Heart right ventricle (tissue), 16 donors: ENCODE measurements around the gene MXRA5. TPM values are rescaled to one million over a fixed set of nuclear protein-coding genes. Genes with fewer than 3 reads are reported as not detected.
"Not testable (repeated sequence)": the region's sequence is repeated elsewhere in the genome, so short reads cannot be mapped to it uniquely, and the experiment has no call there.

ENCODE experiments used
- ATAC-seq, 8 donors: fragments of 200-7000 bp; cut with Tn5 transposase; one replicate each; pipeline ENCODE4 v1.9.1; 2020; ENCODE audit warnings: mild to moderate bottlenecking in 8 of 8, moderate library complexity in 8 of 8, moderate number of reproducible peaks in 1 of 8
- DNase-seq, 2 donors: peaks; one replicate each; pipeline ENCODE4 v3.0.0-alpha.2; 2020
- H3K27ac ChIP-seq, 10 donors: fragments of 200-600 bp; sonication (generic) in 2 of 10; one replicate each; pipeline versions ENCODE4 v1.5.0 to v1.8.0; 2020 to 2022; ENCODE audit warnings: mild to moderate bottlenecking in 3 of 10
- H3K27me3 ChIP-seq, 7 donors: fragments of 200-600 bp; one replicate each; pipeline ENCODE4 v1.8.0; 2021 to 2022; ENCODE audit warnings: mild to moderate bottlenecking in 2 of 7
- H3K36me3 ChIP-seq, 9 donors: fragments of 200-600 bp; sonication (generic) in 1 of 9; one replicate each; pipeline versions ENCODE4 v1.5.0 to v1.8.0; 2020 to 2022; ENCODE audit warnings: mild to moderate bottlenecking in 2 of 9
- H3K4me1 ChIP-seq, 9 donors: fragments of 200-600 bp; sonication (generic) in 1 of 9; one replicate each; pipeline versions ENCODE4 v1.5.0 to v1.8.0; 2020 to 2022; ENCODE audit warnings: mild to moderate bottlenecking in 4 of 9
- H3K4me3 ChIP-seq, 10 donors: fragments of 200-600 bp; sonication (generic) in 2 of 10; one replicate each; pipeline versions ENCODE4 v1.5.0 to v1.8.0; 2020 to 2022; ENCODE audit warnings: mild to moderate bottlenecking in 7 of 10, moderate library complexity in 2 of 10
- H3K9me3 ChIP-seq, 11 donors: fragments of 200-600 bp in 10 of 11; sonication (generic) in 2 of 11; one replicate each; pipeline versions ENCODE4 v1.5.0 to v1.8.0; 2013 to 2022; ENCODE audit warnings: mild to moderate bottlenecking in 2 of 11, control low read depth in 1 of 11, moderate library complexity in 1 of 11
- whole genome bisulfite sequencing, 2 donors: extraction: QIAGEN DNeasy Blood & Tissue Kit; methylation state at CpG; one replicate each; pipeline ENCODE4 v1.1.7; 2013; ENCODE audit warnings: inconsistent platforms in 1 of 2; 5-methylcytosine and 5-hydroxymethylcytosine counted together
- intact Hi-C, 10 donors: fragments of 100-400 bp; cut with DNase I; formaldehyde crosslinking; loops; one replicate each; pipeline versions ENCODE4 v1.11.1 to v1.14.2; 2022
- polyA plus RNA-seq, 2 donors: library from polyadenylated mRNA; stranded (reverse); fragments of 200-250 nt; gene quantifications; one replicate each; pipeline ENCODE4 v1.2.3, GENCODE V29; 2013
- total RNA-seq, 10 donors: library from RNA; stranded (reverse); fragmentation: NEBNext Ultra II Directional in 3 of 10; extraction: Animal tissue kit (Norgen Biotek cat#: 25700) in 3 of 10; gene quantifications; one replicate each; pipeline versions ENCODE4 v1.2.1 to v1.2.4, GENCODE V29; 2021 to 2023
- TF ChIP-seq, protein P1 (sequence below), 9 donors: fragments of 200-600 bp; sonication (generic) in 2 of 9; IDR thresholded peaks; one replicate each; pipeline versions ENCODE4 v1.5.0 to v1.8.0; 2021 to 2022; ENCODE audit warnings: antibody characterized with exemption in 9 of 9, mild to moderate bottlenecking in 5 of 9, moderate library complexity in 1 of 9
- donor health status: Arrhythmogenic right ventricular cardiomyopathy.
- donor health status: ischemic (EF 13 %, LVEDD 7.1; RV severe dilation, severe dysfunction).
- donor health status: healthy with polysubstance abuse.
- donor health status: DM: no; HTN: yes; CAD: no.
- donor health status: DM: no; HTN: no; CAD: no.
- donor health status: ischemic (EF 25% LVEDD 6.9; RV normal size, moderate dysfunction).
- donor health status: ischemic (EF 25% LVEDD 5.7; RV mildly dilated, moderate dysfunction).
- donor health status: healthy.
- donor health status: DM: yes; HTN: yes; CAD: no.
- donor health status: Ischemic cardiomyopathy.
- donor health status: ischemic (EF 35%, LVEDD 5.7; RV mildly dilated, moderate dysfunction).
- donor health status: nonischemic (EF 11% LVEDD 7.7; RV severe dilation, severe dysfunction).
- donor health status: DM: yes; HTN: yes; CAD: no.
- donor health status: PGD.
- donor health status: ischemic (EF 29% LVEDD 5.4; RV normal size, mild dysfunction).
- donor health status: nonischemic (EF 23%, LVEDD 6.1; RV moderate dilation, normal function).

MXRA5 gene
- total and polyA plus RNA-seq, 12 donors, result 0.15 to 44.2 (median 9.8) TPM

DNA sequence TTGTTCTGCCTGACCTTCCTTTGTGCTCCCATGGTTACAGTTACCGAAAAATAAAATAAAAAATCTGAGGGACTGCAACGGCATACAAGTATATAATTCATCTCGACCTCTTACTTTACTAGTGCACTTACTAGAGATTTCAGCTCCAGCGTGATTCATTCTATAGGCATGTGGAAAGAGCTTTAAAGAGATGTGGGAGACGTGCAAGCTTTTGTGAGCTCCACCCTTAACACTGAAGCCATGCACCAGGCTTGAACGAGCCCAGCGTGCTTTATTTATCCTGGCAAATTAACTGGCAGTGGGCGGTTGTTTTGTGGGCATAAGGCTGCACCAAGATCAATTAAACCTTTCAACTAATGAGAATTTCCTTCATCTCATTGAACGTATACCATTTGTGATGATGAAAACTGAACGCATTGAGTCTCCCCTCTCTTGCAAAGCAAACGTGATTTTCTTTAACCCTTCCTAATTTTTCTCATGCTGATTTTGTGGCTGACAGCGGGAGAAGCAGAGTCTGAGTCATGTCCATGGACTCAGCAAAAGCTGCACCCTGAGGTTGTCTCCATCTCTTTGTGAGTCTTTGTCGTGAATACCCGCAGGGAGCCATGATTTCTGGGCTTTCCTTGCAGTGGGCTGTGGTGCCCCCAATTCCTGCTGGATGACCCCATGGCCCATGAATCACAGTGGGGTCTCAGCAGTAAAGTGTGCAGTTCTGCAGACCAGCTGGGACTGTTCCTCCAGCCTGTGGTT is 60.1 kb downstream of the MXRA5 start:
- DNase-seq (no peak), ATAC-seq (no peak)
- TF ChIP-seq, protein P1, sequence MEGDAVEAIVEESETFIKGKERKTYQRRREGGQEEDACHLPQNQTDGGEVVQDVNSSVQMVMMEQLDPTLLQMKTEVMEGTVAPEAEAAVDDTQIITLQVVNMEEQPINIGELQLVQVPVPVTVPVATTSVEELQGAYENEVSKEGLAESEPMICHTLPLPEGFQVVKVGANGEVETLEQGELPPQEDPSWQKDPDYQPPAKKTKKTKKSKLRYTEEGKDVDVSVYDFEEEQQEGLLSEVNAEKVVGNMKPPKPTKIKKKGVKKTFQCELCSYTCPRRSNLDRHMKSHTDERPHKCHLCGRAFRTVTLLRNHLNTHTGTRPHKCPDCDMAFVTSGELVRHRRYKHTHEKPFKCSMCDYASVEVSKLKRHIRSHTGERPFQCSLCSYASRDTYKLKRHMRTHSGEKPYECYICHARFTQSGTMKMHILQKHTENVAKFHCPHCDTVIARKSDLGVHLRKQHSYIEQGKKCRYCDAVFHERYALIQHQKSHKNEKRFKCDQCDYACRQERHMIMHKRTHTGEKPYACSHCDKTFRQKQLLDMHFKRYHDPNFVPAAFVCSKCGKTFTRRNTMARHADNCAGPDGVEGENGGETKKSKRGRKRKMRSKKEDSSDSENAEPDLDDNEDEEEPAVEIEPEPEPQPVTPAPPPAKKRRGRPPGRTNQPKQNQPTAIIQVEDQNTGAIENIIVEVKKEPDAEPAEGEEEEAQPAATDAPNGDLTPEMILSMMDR (IDR thresholded peaks at IDR 0.05), result no peak
- Histone ChIP-seq H3K9me3 (peaks cover 0 to 3% (median 0%) of the 10 kb centered on the region in 11 donors), H3K4me3 (no peak overlapping the region), H3K27ac (no peak overlapping the region), H3K4me1 (no peaks in the 10 kb centered on the region), H3K36me3 (no peaks in the 10 kb centered on the region), H3K27me3 (no peaks in the 10 kb centered on the region)
- 58 to 68% methylated on average over 14 of the region's 14 CpGs for WGBS, 2 donors
- intact Hi-C loops, result no loop called here

DNA sequence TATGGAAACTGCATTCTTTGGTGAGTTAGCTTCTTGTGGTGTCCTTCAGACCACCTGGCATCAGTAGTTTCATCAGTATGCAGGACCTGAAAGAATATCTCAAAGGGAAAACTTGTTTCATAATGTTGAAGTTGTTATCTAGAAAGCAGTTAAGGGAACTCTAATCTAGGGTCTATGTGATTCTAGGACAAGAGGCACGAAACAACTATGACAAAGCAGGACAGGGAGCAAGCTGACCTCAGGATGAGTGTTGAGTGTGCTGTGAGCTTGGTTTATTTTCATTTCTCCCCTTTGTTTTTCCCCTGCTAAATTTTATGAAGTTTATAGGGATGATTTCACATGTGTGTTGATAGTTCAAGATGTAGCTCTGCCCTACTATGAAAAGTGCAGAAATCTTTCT is 65.7 kb downstream of the MXRA5 start:
- H3K27ac ChIP-seq, result no peak overlapping the region
- ATAC-seq (no peak), DNase-seq (no peak)
- H3K27me3 ChIP-seq, result no peaks in the 10 kb centered on the region
- intact Hi-C loops, result no loop called here
- H3K4me3 ChIP-seq, result no peak overlapping the region
- H3K36me3 ChIP-seq, result no peaks in the 10 kb centered on the region
- 65 to 84% methylated on average over 1 of the region's 1 CpG for WGBS, 2 donors
- TF ChIP-seq, protein P1 (IDR thresholded peaks at IDR 0.05), result no peak
- peaks cover 0 to 35% (median 0%) of the 10 kb centered on the region in 11 donors for H3K9me3 ChIP-seq
- H3K4me1 ChIP-seq, result no peaks in the 10 kb centered on the region

DNA sequence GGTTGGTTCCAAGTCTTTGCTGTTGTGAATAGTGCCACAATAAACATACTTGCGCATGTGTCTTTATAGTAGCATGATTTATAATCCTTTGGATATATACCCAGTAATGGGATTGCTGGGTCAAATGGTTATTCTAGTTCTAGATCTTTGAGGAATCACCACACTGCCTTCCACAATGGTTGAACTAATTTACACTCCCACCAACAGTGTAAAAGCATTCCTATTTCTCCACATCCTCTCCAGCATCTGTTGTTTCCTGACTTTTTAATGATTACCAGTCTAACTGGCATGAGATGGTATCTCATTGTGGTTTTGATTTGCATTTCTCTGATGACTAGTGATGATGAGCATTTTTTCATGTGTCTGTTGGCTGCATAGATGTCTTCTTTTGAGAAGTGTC is 72.8 kb downstream of the MXRA5 start:
- H3K4me3 ChIP-seq, H3K27me3 ChIP-seq, DNase-seq, intact Hi-C loops, H3K36me3 ChIP-seq, ATAC-seq, H3K27ac ChIP-seq: not testable (repeated sequence)
- 93 to 94% methylated on average over 1 of the region's 1 CpG for WGBS, 2 donors
- peaks cover 0 to 26% (median 0%) of the 10 kb centered on the region in 11 donors for H3K9me3 ChIP-seq
- H3K4me1 ChIP-seq, result peaks cover 0 to 14% (median 0%) of the 10 kb centered on the region in 9 donors

DNA sequence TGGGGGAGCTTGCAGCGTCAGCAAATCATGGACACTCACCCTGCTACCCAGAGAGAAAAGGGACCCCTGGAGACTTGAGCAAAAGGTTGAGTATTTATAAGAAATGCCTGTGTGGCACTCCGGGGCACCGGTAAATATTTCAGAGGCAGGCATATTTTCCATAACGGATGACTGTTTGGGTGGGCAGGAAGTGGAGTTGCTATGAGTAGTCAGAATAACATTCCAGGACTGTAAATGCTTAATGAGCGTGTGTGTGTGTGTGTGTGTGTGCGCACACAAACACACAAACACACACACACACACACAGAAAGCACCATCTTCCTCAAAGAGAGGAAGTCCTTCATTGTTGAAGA is 74.6 kb downstream of the MXRA5 start:
- Histone ChIP-seq H3K9me3 (peaks cover 0 to 24% (median 0%) of the 10 kb centered on the region in 11 donors), H3K4me3 (peak overlapping the region in 3 of 10 donors; percentile 10 to 25 (median 14)), H3K27me3 (no peaks in the 10 kb centered on the region), H3K36me3 (no peaks in the 10 kb centered on the region), H3K4me1 (peaks cover 0 to 14% (median 0%) of the 10 kb centered on the region in 9 donors), H3K27ac (peak overlapping the region in 5 of 10 donors; percentile 28 to 48 (median 41))
- TF ChIP-seq, protein P1 (IDR thresholded peaks at IDR 0.05), result no peak
- 16 to 51% methylated on average over 6 of the region's 6 CpGs for WGBS, 2 donors
- ATAC-seq (peak in 4 of 8 donors; percentile 28 to 74 (median 66)), DNase-seq (no peak)
- intact Hi-C loops, result no loop called here
